Neutrophil (primary cell): ENCODE results near the gene RSRC2.

Experiments
- H3K27ac ChIP-seq: fragments of 200-600 bp; sonication (generic); 2 replicates; pipeline ENCODE4 v1.5.1; 2016; ENCODE audit warnings: mild to moderate bottlenecking, moderate library complexity
- H3K27me3 ChIP-seq: fragments of 200-600 bp; sonication (generic); 2 replicates; pipeline ENCODE4 v1.6.0; 2016; ENCODE audit warnings: mild to moderate bottlenecking
- H3K36me3 ChIP-seq: fragments of 200-600 bp; sonication (generic); 2 replicates; pipeline ENCODE4 v1.5.1; 2017
- H3K4me1 ChIP-seq, 2 experiments: fragments of 200-600 bp in 1 of 2; sonication (generic) in 1 of 2; 1 replicate in 1 of 2; 2 replicates in 1 of 2; pipeline versions ENCODE4 v1.5.1 to v1.6.1; 2013 to 2016; ENCODE audit warnings: low read depth in 1 of 2, low read length in 1 of 2, mild to moderate bottlenecking in 1 of 2, moderate library complexity in 1 of 2; ENCODE audit not compliant: control insufficient read depth in 1 of 2, insufficient read depth in 1 of 2
- H3K4me3 ChIP-seq, 2 experiments: fragments of 200-600 bp in 1 of 2; sonication (generic) in 1 of 2; 1 replicate in 1 of 2; 2 replicates in 1 of 2; pipeline ENCODE4 v1.5.1; 2013 to 2016; ENCODE audit warnings: low read depth in 1 of 2, low read length in 1 of 2, mild to moderate bottlenecking in 1 of 2, moderate library complexity in 1 of 2
- H3K9me3 ChIP-seq: fragments of 200-600 bp; sonication (generic); 2 replicates; pipeline ENCODE4 v1.5.1; 2016
- CTCF ChIP-seq: fragments of 200-600 bp; sonication (generic); IDR thresholded peaks from 2 replicates; pipeline ENCODE4 v1.5.1; 2016; ENCODE audit warnings: antibody characterized with exemption

The RSRC2 gene

GRCh38 chr12:122454739-122455138, 72.0 kb downstream of the RSRC2 start:
- Histone ChIP-seq H3K27me3 (no peaks in the 10 kb centered on the region), H3K4me1 (peaks cover 0 to 4% of the 10 kb centered on the region in 2 experiments)

GRCh38 chr12:122454250-122454721, 72.5 kb downstream of the RSRC2 start:
- Histone ChIP-seq H3K27ac (no peak overlapping the region), H3K4me3 (no peak overlapping the region), H3K9me3 (no peaks in the 10 kb centered on the region)

More at GRCh38 chr12:122454739-122455138, 72.0 kb downstream of the RSRC2 start:
- Histone ChIP-seq H3K9me3 (no peaks in the 10 kb centered on the region), H3K4me3 (no peak overlapping the region), H3K27ac (no peak overlapping the region), H3K36me3 (no peaks in the 10 kb centered on the region)
- no peak for TF ChIP-seq CTCF

More at GRCh38 chr12:122454250-122454721, 72.5 kb downstream of the RSRC2 start:
- Histone ChIP-seq H3K27me3 (no peaks in the 10 kb centered on the region), H3K4me1 (peaks cover 0 to 4% of the 10 kb centered on the region in 2 experiments), H3K36me3 (no peaks in the 10 kb centered on the region)
- no peak for TF ChIP-seq CTCF
